ENCODE data around the gene PRSS58. TPM values are rescaled to one million over a fixed set of nuclear protein-coding genes. Genes with fewer than 3 reads are reported as not detected.

PRSS58 gene
- total and polyA plus RNA-seq, 9 donors: not detected

GRCh38 chr7:142279601-142280000 lies 21.7 kb upstream of the PRSS58 start:
- H3K4me1 ChIP-seq (ENCODE audit: control insufficient read depth, insufficient read depth, low read length): no peaks in the 10 kb centered on the region
- H3K9me3 ChIP-seq (replicated peaks; ENCODE audit: control insufficient read depth, low read depth, low read length): peaks cover 3% of the 10 kb centered on the region
- no peaks in the 10 kb centered on the region for H3K36me3 ChIP-seq (ENCODE audit: control insufficient read depth, insufficient read depth, low read length)
- peak; percentile 20 for DNase-seq
- H3K27me3 ChIP-seq (ENCODE audit: control insufficient read depth, insufficient read depth, low read length): no peaks in the 10 kb centered on the region
- H3K27ac ChIP-seq (ENCODE audit: low read length): no peak overlapping the region
- H3K4me3 ChIP-seq (ENCODE audit: low read length): no peak overlapping the region
- no CpG with 5 or more reads among the region's 1 CpG for WGBS (ENCODE audit: insufficient coverage)

DNA sequence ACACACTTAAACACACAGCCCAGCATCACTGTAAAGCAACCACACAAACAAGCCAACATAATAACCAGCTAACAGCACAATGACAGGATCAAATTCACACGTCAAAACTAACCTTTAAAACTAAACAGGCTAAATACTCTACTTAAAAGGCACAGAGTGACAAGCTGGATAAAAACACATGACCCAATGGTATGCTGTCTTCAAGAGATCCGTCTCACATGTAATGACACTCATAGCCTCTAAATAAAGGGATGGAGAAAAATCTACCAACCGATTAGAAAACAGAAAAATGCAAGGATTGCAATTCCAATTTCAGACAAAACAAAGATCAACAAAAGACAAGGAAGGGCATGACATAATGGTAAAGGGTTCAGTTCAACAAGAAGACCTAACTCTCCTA lies 17.2 kb upstream of the PRSS58 start:
- no peak overlapping the region for H3K4me3 ChIP-seq (ENCODE audit: low read length)
- no peak for DNase-seq
- H3K36me3 ChIP-seq (ENCODE audit: control insufficient read depth, insufficient read depth, low read length): no peaks in the 10 kb centered on the region
- H3K27me3 ChIP-seq (ENCODE audit: control insufficient read depth, insufficient read depth, low read length): no peaks in the 10 kb centered on the region
- H3K4me1 ChIP-seq (ENCODE audit: control insufficient read depth, insufficient read depth, low read length): no peaks in the 10 kb centered on the region
- H3K27ac ChIP-seq (ENCODE audit: low read length): no peak overlapping the region
- WGBS (ENCODE audit: insufficient coverage): no CpG with 5 or more reads among the region's 3 CpGs
- peaks cover 6% of the 10 kb centered on the region for H3K9me3 ChIP-seq (replicated peaks; ENCODE audit: control insufficient read depth, low read depth, low read length)

DNA sequence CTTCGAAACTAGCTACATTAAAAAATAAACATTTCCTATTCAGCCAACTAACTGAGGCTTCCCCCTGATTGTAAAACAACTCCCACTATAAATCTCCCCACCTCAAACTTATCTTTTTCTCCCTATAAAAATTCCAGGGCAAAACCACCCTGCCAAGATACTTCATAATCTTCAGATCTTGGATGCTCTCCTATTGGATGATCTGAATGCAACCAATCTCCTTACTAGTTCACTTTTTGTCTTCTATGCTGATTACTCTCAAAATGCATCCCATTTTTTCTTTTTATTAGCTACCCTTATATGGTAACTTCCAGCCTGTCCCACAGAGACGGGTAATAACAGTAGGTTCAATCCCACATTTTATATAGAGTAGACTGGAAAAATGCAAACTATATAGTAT lies 15.0 kb upstream of the PRSS58 start:
- Histone ChIP-seq H3K4me1 (ENCODE audit: control insufficient read depth, insufficient read depth, low read length) (no peaks in the 10 kb centered on the region), H3K27ac (ENCODE audit: low read length) (no peak overlapping the region), H3K9me3 (replicated peaks; ENCODE audit: control insufficient read depth, low read depth, low read length) (peaks cover 6% of the 10 kb centered on the region), H3K27me3 (ENCODE audit: control insufficient read depth, insufficient read depth, low read length) (no peaks in the 10 kb centered on the region), H3K4me3 (ENCODE audit: low read length) (no peak overlapping the region), H3K36me3 (ENCODE audit: control insufficient read depth, insufficient read depth, low read length) (no peaks in the 10 kb centered on the region)
- no peak for DNase-seq
- no CpG with 5 or more reads among the region's 2 CpGs for WGBS (ENCODE audit: insufficient coverage)

- Histone ChIP-seq H3K27ac (ENCODE audit: low read length) (no peak overlapping the region), H3K4me3 (ENCODE audit: low read length) (no peak overlapping the region), H3K4me1 (ENCODE audit: control insufficient read depth, insufficient read depth, low read length) (no peaks in the 10 kb centered on the region), H3K27me3 (ENCODE audit: control insufficient read depth, insufficient read depth, low read length) (no peaks in the 10 kb centered on the region), H3K9me3 (replicated peaks; ENCODE audit: control insufficient read depth, low read depth, low read length) (no peaks in the 10 kb centered on the region), H3K36me3 (ENCODE audit: control insufficient read depth, insufficient read depth, low read length) (no peaks in the 10 kb centered on the region)
- 63% methylated on average over 1 of the region's 8 CpGs for WGBS (ENCODE audit: insufficient coverage)
- no peak for DNase-seq
Measured at GRCh38 chr7:142263598-142264380, 5.9 kb upstream of the PRSS58 start.

- Histone ChIP-seq H3K27me3 (ENCODE audit: control insufficient read depth, insufficient read depth, low read length) (no peaks in the 10 kb centered on the region), H3K9me3 (replicated peaks; ENCODE audit: control insufficient read depth, low read depth, low read length) (peaks cover 8% of the 10 kb centered on the region), H3K36me3 (ENCODE audit: control insufficient read depth, insufficient read depth, low read length) (no peaks in the 10 kb centered on the region), H3K4me3 (ENCODE audit: low read length) (no peak overlapping the region), H3K4me1 (ENCODE audit: control insufficient read depth, insufficient read depth, low read length) (no peaks in the 10 kb centered on the region), H3K27ac (ENCODE audit: low read length) (no peak overlapping the region)
- no peak for DNase-seq
- no CpG with 5 or more reads among the region's 2 CpGs for WGBS (ENCODE audit: insufficient coverage)
Measured at GRCh38 chr7:142250705-142251104, 7.2 kb downstream of the PRSS58 start.

GRCh38 chr7:142249918-142250317 lies 7.9 kb downstream of the PRSS58 start:
- H3K9me3 ChIP-seq (replicated peaks; ENCODE audit: control insufficient read depth, low read depth, low read length): peaks cover 8% of the 10 kb centered on the region
- no peaks in the 10 kb centered on the region for H3K36me3 ChIP-seq (ENCODE audit: control insufficient read depth, insufficient read depth, low read length)
- H3K27me3 ChIP-seq (ENCODE audit: control insufficient read depth, insufficient read depth, low read length): no peaks in the 10 kb centered on the region
- H3K27ac ChIP-seq (ENCODE audit: low read length): no peak overlapping the region
- no peak overlapping the region for H3K4me3 ChIP-seq (ENCODE audit: low read length)
- DNase-seq: no peak
- no peaks in the 10 kb centered on the region for H3K4me1 ChIP-seq (ENCODE audit: control insufficient read depth, insufficient read depth, low read length)

GRCh38 chr7:142248166-142249160 lies 9.4 kb downstream of the PRSS58 start:
- H3K4me1 ChIP-seq (ENCODE audit: control insufficient read depth, insufficient read depth, low read length): no peaks in the 10 kb centered on the region
- no peak overlapping the region for H3K4me3 ChIP-seq (ENCODE audit: low read length)
- 36% methylated on average over 3 of the region's 7 CpGs for WGBS (ENCODE audit: insufficient coverage)
- H3K36me3 ChIP-seq (ENCODE audit: control insufficient read depth, insufficient read depth, low read length): no peaks in the 10 kb centered on the region
- no peak overlapping the region for H3K27ac ChIP-seq (ENCODE audit: low read length)
- DNase-seq: no peak
- H3K9me3 ChIP-seq (replicated peaks; ENCODE audit: control insufficient read depth, low read depth, low read length): peaks cover 11% of the 10 kb centered on the region
- no peaks in the 10 kb centered on the region for H3K27me3 ChIP-seq (ENCODE audit: control insufficient read depth, insufficient read depth, low read length)

GRCh38 chr7:142243823-142244222 lies 14.0 kb downstream of the PRSS58 start:
- H3K27ac ChIP-seq (ENCODE audit: low read length): no peak overlapping the region
- WGBS (ENCODE audit: insufficient coverage): 75% methylated on average over 8 of the region's 10 CpGs
- DNase-seq: no peak

GRCh38 chr7:142240546-142240945 lies 17.3 kb downstream of the PRSS58 start:
- Histone ChIP-seq H3K27me3 (ENCODE audit: control insufficient read depth, insufficient read depth, low read length) (no peaks in the 10 kb centered on the region), H3K4me1 (ENCODE audit: control insufficient read depth, insufficient read depth, low read length) (no peaks in the 10 kb centered on the region), H3K36me3 (ENCODE audit: control insufficient read depth, insufficient read depth, low read length) (no peaks in the 10 kb centered on the region), H3K4me3 (ENCODE audit: low read length) (no peak overlapping the region), H3K27ac (ENCODE audit: low read length) (no peak overlapping the region), H3K9me3 (replicated peaks; ENCODE audit: control insufficient read depth, low read depth, low read length) (peaks cover 7% of the 10 kb centered on the region)
- WGBS (ENCODE audit: insufficient coverage): no CpG with 5 or more reads among the region's 4 CpGs
- DNase-seq: no peak

More at GRCh38 chr7:142243823-142244222, 14.0 kb downstream of the PRSS58 start:
- Histone ChIP-seq H3K27me3 (ENCODE audit: control insufficient read depth, insufficient read depth, low read length) (no peaks in the 10 kb centered on the region), H3K36me3 (ENCODE audit: control insufficient read depth, insufficient read depth, low read length) (no peaks in the 10 kb centered on the region), H3K4me3 (ENCODE audit: low read length) (no peak overlapping the region), H3K9me3 (replicated peaks; ENCODE audit: control insufficient read depth, low read depth, low read length) (peaks cover 15% of the 10 kb centered on the region), H3K4me1 (ENCODE audit: control insufficient read depth, insufficient read depth, low read length) (no peaks in the 10 kb centered on the region)

DNA sequence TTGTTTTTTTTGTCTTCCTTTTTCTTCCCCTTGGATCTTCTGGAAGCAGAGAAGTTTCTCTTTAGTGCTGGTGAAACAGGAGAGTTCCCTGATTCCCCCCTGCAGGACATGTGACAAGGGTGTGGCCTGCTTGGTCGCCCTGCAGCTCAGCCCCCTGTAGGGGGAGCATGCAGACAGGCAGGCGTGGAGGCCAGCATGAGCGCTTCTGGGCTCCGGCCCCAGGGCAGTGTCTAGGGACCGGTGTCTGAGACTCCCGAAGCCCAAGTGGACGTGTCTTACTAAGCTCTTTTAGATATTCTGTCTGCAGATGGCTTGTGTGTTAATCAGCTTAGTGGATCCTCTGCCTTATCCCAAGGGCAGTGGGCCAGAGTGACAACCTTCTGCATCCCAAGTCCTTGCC lies 26.1 kb downstream of the PRSS58 start:
- Histone ChIP-seq H3K9me3 (replicated peaks; ENCODE audit: control insufficient read depth, low read depth, low read length) (peaks cover 2% of the 10 kb centered on the region), H3K27ac (ENCODE audit: low read length) (no peak overlapping the region), H3K4me3 (ENCODE audit: low read length) (no peak overlapping the region), H3K27me3 (ENCODE audit: control insufficient read depth, insufficient read depth, low read length) (no peaks in the 10 kb centered on the region), H3K36me3 (ENCODE audit: control insufficient read depth, insufficient read depth, low read length) (no peaks in the 10 kb centered on the region), H3K4me1 (ENCODE audit: control insufficient read depth, insufficient read depth, low read length) (no peaks in the 10 kb centered on the region)
- no peak for DNase-seq
- WGBS (ENCODE audit: insufficient coverage): 15% methylated on average over 5 of the region's 7 CpGs
